HPDE6-E6E7 (cell line): ENCODE results near the gene APBA2.
"Not testable (repeated sequence)": the region's sequence is repeated elsewhere in the genome, so short reads cannot be mapped to it uniquely, and the experiment has no call there.

Experiments used
- DNase-seq: peaks from one replicate; pipeline ENCODE4 v3.0.0; 2011; ENCODE audit warnings: missing footprints; ENCODE audit errors: extremely low spot score

The APBA2 gene

GRCh38 chr15:28885630-28886430 lies at the start of gene APBA2:
Gene APBA2, plus strand, starts transcription at chr15:28885974. Its CDS starts 167,911 bp downstream, at chr15:29053885.
- DNase-seq: no peak

- DNase-seq: not testable (repeated sequence)
These were observed 45.5 kb upstream of the APBA2 start for GRCh38 chr15:28840285-28840684.

- DNase-seq: not testable (repeated sequence)
These were observed 43.6 kb upstream of the APBA2 start for GRCh38 chr15:28842210-28842609.

GRCh38 chr15:28843520-28843919 lies 42.3 kb upstream of the APBA2 start:
- DNase-seq: not testable (repeated sequence)

- not testable (repeated sequence) for DNase-seq
These were observed 41.6 kb upstream of the APBA2 start for GRCh38 chr15:28844147-28844546.

- not testable (repeated sequence) for DNase-seq
These were observed 38.5 kb upstream of the APBA2 start for GRCh38 chr15:28847247-28847646.

GRCh38 chr15:28847959-28848358 lies 37.8 kb upstream of the APBA2 start:
- not testable (repeated sequence) for DNase-seq

- DNase-seq: not testable (repeated sequence)
These were observed 37.3 kb upstream of the APBA2 start, which contains the start of gene GOLGA6L7 for GRCh38 chr15:28848521-28848920. Gene GOLGA6L7, minus strand, starts transcription at chr15:28848644. Its CDS starts 95 bp downstream, at chr15:28848549.

- DNase-seq: not testable (repeated sequence)
These were observed 36.5 kb upstream of the APBA2 start for GRCh38 chr15:28849271-28849670.

- DNase-seq: not testable (repeated sequence)
These were observed 36.0 kb upstream of the APBA2 start for GRCh38 chr15:28849766-28850165.

GRCh38 chr15:28853654-28854053 lies 32.1 kb upstream of the APBA2 start:
- DNase-seq: not testable (repeated sequence)

- not testable (repeated sequence) for DNase-seq
These were observed 31.2 kb upstream of the APBA2 start for GRCh38 chr15:28854578-28854977.

- no peak for DNase-seq
These were observed 24.7 kb upstream of the APBA2 start for GRCh38 chr15:28861031-28861534.

- DNase-seq: not testable (repeated sequence)
These were observed 24.0 kb upstream of the APBA2 start for GRCh38 chr15:28861589-28862293.

- DNase-seq: no peak
These were observed 16.9 kb upstream of the APBA2 start for GRCh38 chr15:28868744-28869345.

- no peak for DNase-seq
These were observed 14.6 kb upstream of the APBA2 start for GRCh38 chr15:28871168-28871567.

GRCh38 chr15:28873006-28873405 lies 12.8 kb upstream of the APBA2 start:
- DNase-seq: no peak

GRCh38 chr15:28873585-28874190 lies 12.1 kb upstream of the APBA2 start:
- DNase-seq: no peak

- no peak for DNase-seq
These were observed 10.2 kb upstream of the APBA2 start for GRCh38 chr15:28875461-28876000.

- no peak for DNase-seq
These were observed 9.5 kb upstream of the APBA2 start for GRCh38 chr15:28876131-28876844.

- DNase-seq: no peak
These were observed 9.0 kb upstream of the APBA2 start for GRCh38 chr15:28876845-28877185.
